Mucosa of descending colon (tissue), 3 donors: ENCODE data around the gene CNNM3. TPM values are rescaled to one million over a fixed set of nuclear protein-coding genes. Genes with fewer than 3 reads are reported as not detected.
A peak's percentile ranks its signal among the peaks of the same experiment; 100 is the strongest.

Experiments used
- ATAC-seq: fragments of 200-7000 bp; cut with Tn5 transposase; one replicate; pipeline ENCODE4 v1.9.1; 2020; ENCODE audit warnings: mild to moderate bottlenecking, moderate library complexity
- DNase-seq, 3 donors: peaks; one replicate each; pipeline ENCODE4 v3.0.0-alpha.2; 2020
- H3K36me3 ChIP-seq: fragments of 200-600 bp; one replicate; pipeline ENCODE4 v1.8.0; 2021; ENCODE audit warnings: low read depth, mild to moderate bottlenecking
- H3K4me1 ChIP-seq: fragments of 200-600 bp; one replicate; pipeline ENCODE4 v1.8.0; 2021; ENCODE audit warnings: low read depth, mild to moderate bottlenecking
- H3K4me3 ChIP-seq: fragments of 200-600 bp; one replicate; pipeline ENCODE4 v1.8.0; 2021; ENCODE audit warnings: mild to moderate bottlenecking
- H3K9me3 ChIP-seq: fragments of 200-600 bp; one replicate; pipeline ENCODE4 v1.8.0; 2021; ENCODE audit warnings: mild to moderate bottlenecking
- intact Hi-C, 2 donors: fragments of 100-400 bp; cut with DNase I in 1 of 2; cut with micrococcal nuclease in 1 of 2; formaldehyde crosslinking; loops; one replicate each; pipeline versions ENCODE4 v1.11.0 to v1.11.1; 2022; cut with DNase I, micrococcal nuclease
- total RNA-seq, 3 donors: library from RNA; stranded (reverse); fragmentation: NEBNext Ultra II Directional in 2 of 3; extraction: Animal tissue kit (Norgen Biotek cat#: 25700) in 2 of 3; gene quantifications; one replicate each; pipeline versions ENCODE4 v1.2.1 to v1.2.4, GENCODE V29; 2021 to 2023
- TF ChIP-seq, protein P1 (sequence below): fragments of 200-600 bp; IDR thresholded peaks from one replicate; pipeline ENCODE4 v1.8.0; 2022; ENCODE audit warnings: antibody characterized with exemption, mild to moderate bottlenecking
- donor health status: DM: no; HTN: no; CAD: no; lungs with moderate emphysema.
- donor health status: DM: no; HTN: no; CAD: no.
- donor health status: DM: no; HTN: yes; CAD: no.

Gene CNNM3
- total RNA-seq, 3 donors from 2014 or later, result 21.2 to 35.5 (median 33.4) TPM

GRCh38 chr2:96866986-96867755 lies 51.1 kb downstream of the CNNM3 start:
- H3K4me3 ChIP-seq, result no peak overlapping the region
- TF ChIP-seq, protein P1, sequence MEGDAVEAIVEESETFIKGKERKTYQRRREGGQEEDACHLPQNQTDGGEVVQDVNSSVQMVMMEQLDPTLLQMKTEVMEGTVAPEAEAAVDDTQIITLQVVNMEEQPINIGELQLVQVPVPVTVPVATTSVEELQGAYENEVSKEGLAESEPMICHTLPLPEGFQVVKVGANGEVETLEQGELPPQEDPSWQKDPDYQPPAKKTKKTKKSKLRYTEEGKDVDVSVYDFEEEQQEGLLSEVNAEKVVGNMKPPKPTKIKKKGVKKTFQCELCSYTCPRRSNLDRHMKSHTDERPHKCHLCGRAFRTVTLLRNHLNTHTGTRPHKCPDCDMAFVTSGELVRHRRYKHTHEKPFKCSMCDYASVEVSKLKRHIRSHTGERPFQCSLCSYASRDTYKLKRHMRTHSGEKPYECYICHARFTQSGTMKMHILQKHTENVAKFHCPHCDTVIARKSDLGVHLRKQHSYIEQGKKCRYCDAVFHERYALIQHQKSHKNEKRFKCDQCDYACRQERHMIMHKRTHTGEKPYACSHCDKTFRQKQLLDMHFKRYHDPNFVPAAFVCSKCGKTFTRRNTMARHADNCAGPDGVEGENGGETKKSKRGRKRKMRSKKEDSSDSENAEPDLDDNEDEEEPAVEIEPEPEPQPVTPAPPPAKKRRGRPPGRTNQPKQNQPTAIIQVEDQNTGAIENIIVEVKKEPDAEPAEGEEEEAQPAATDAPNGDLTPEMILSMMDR, result no peak
- no peaks in the 10 kb centered on the region for H3K9me3 ChIP-seq
- peaks cover 29% of the 10 kb centered on the region for H3K4me1 ChIP-seq
- ATAC-seq (no peak), DNase-seq (no peak)
- H3K36me3 ChIP-seq, result no peaks in the 10 kb centered on the region
- intact Hi-C loops, result loop anchor here in 1 of 2 donors (5.0 kb wide), 1 partner anchor 85 kb away; no protein-coding TSS in a partner anchor

DNA sequence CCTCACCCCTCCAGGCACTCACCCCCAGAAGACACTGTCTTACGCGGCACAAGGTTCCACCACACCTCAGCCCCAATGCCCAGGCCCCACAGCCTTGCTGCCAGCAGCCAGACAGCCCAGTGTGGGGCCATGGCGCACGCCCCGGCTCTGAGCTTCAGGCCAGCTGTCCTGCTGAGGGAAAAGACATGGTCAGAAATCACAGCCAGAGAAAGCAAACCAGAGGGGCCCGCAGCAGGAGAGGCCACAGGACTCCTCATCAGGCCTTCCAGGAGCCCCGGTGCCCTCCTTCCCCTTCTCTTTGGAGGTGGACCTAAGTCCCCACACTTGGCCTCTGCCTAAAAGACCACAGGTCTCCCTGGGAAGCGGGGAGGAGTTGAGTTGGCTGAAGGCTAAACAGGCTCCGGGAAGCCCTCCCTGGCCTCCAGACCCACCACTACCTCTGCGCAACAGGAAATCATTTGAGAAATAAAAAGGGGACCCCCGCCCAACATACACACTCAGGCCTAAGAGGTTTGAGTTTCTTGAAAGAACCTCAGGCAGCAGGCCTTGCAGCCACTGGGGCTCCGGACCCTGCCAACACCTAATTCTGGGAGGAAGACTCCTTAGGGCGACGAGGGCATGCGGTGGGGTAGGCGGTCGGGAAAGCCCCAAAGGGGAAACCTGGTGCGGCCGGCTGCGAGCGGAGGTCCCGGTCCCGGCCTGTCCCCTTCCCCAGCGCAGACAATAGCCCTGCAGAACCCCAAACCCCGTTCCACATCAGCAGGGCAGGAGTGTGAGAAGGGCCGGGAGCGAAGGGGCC lies 51.9 kb downstream of the CNNM3 start:
- peak; percentile 4 for ATAC-seq
- Histone ChIP-seq H3K4me3 (peak overlapping the region; percentile 67), H3K9me3 (no peaks in the 10 kb centered on the region), H3K4me1 (peaks cover 27% of the 10 kb centered on the region), H3K36me3 (no peaks in the 10 kb centered on the region)
- intact Hi-C loops, result loop anchor here in 1 of 2 donors (5.0 kb wide), 1 partner anchor 84 kb away; no protein-coding TSS in a partner anchor
- TF ChIP-seq, protein P1, result no peak
- no peak for DNase-seq

GRCh38 chr2:96868555-96869280 lies 52.6 kb downstream of the CNNM3 start:
- intact Hi-C loops, result loop anchor here in 1 of 2 donors (5.0 kb wide), 1 partner anchor 84 kb away; no protein-coding TSS in a partner anchor

DNA sequence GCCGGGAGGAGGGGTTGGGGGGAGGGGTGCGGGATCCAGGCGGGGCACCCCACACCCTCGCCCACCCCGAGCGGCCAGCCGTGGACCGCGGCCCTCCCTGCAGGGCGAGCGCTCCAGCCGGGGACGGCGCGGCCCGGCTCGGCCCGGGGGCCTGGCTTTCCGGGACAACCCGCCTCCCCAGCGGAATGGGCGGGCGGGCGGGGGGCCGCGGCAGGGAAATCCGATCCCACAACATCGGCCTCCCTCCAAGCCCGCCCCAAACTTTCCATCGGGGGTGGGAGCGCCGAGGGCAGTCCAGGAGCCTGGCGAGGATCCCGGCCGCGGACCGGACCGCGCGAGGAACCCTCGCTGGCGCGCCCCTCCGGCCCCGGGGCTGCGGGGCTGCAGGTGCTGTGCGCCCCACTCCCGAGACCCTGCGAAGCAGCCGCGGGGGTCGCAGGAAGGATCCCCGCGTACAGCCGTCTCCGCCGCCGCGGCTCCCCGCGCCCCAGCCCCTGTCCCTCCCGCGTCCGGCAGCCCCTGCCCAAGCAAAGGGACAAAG lies 53.3 kb downstream of the CNNM3 start:
- peak overlapping the region; percentile 67 for H3K4me3 ChIP-seq
- H3K4me1 ChIP-seq, result peaks cover 27% of the 10 kb centered on the region
- intact Hi-C loops, result loop anchor here in 1 of 2 donors (5.0 kb wide), 1 partner anchor 83 kb away; no protein-coding TSS in a partner anchor
- peak; percentile 62 to 81 (median 76) for DNase-seq
- no peaks in the 10 kb centered on the region for H3K9me3 ChIP-seq
- peak; percentile 43 for ATAC-seq
- no peaks in the 10 kb centered on the region for H3K36me3 ChIP-seq
- TF ChIP-seq, protein P1, result no peak

More at GRCh38 chr2:96868555-96869280, 52.6 kb downstream of the CNNM3 start:
- ATAC-seq, result peak; percentile 69
- Histone ChIP-seq H3K9me3 (no peaks in the 10 kb centered on the region), H3K4me3 (peak overlapping the region; percentile 67), H3K4me1 (peaks cover 27% of the 10 kb centered on the region), H3K36me3 (no peaks in the 10 kb centered on the region)
- TF ChIP-seq, protein P1, result peak; percentile 64
- peak; percentile 82 to 89 (median 86) for DNase-seq
